DMS 273 treated with DMSO at 0.1 percent for 48 hours (cell line): ENCODE measurements around the gene ANO6.

Experiments
- DNase-seq: peaks from one replicate; lab custom pipeline; 2025; lab: John Stamatoyannopoulos, UW

Gene ANO6

GRCh38 chr12:45212064-45212463 is 3.8 kb upstream of the ANO6 start:
- DNase-seq = no peak

- no peak for DNase-seq
Measured at GRCh38 chr12:45213107-45213506, 2.8 kb upstream of the ANO6 start.

GRCh38 chr12:45214071-45214470 is 1.8 kb upstream of the ANO6 start:
- DNase-seq = no peak

DNA sequence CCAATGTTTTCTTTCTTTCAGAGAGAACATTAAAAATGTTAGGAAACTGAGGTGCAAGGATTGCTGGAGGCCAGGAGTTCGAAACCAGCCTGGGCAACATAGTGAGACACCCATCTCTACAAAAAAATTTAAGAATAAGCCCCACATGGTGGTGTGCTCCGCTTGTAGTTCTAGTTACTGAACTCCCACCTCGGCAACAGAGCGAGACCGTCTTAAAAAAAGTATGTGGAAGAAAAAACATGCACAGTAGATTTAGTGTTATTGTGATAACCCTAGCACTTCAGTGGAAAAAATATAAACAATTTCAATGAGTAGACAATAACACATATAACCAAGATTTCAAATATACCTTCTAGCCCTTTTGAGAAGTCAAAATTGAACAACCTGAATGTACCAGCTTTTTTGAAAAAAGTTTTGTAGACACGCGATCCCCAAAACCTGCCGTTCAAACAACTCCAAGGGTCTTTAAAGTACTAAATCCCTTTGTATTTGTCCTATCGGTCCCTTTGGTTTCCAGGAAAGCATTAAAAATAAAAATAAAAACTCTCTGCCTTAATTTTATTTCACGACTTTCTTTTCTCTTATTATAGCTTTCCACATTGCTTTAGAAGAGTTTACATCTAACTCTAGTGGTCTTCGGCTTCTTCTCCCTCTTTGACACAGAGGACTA is 1.0 kb upstream of the ANO6 start:
- no peak for DNase-seq

GRCh38 chr12:45216230-45216982 is 511 bp downstream of the ANO6 start:
- DNase-seq = no peak

GRCh38 chr12:45216983-45217485 is 1.1 kb downstream of the ANO6 start:
- DNase-seq = no peak

- no peak for DNase-seq
Measured at GRCh38 chr12:45217846-45218245, 2.0 kb downstream of the ANO6 start.

DNA sequence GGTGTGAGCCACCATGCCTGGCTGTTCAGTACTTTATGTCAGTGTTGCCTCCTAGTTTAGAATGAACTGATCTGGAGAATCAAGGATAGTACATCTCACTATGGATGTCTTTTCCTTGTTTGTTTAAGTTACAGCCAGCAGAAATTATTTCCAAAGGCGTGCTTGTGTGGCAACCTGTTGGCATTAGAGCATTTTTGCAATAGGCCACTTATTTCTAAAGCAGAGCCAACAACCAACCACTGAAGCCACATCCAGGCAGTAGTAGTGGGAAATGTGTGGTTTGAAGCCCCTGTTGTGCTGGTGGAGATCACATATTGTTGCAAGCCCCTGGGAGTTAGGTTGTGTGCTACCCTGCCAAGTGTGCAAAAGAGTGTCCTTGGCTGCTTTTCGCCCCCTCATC is 3.7 kb downstream of the ANO6 start:
- no peak for DNase-seq

GRCh38 chr12:45220363-45220931 is 4.6 kb downstream of the ANO6 start:
- DNase-seq = no peak

DNA sequence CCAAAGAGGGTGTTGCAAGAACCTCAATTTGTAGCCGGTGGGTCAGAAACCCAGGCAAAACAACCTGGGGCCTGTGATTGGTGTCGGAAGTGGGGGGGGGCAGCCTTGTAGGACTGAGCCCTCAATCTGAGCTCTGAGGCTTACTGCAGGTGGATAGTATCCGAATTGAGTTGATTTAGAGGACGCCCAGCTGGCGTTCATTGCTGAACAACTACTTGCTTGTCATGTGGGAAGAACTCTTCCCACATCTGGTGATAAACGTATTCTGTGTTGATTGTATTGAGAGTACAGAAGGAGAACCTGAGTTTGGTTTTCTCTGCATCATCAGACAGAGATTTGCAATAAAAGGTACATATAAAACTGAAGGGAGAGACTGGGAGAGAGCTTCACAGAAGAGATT is 5.1 kb downstream of the ANO6 start:
- DNase-seq = no peak

- DNase-seq = no peak
Measured at GRCh38 chr12:45223868-45224267, 8.0 kb downstream of the ANO6 start.

DNA sequence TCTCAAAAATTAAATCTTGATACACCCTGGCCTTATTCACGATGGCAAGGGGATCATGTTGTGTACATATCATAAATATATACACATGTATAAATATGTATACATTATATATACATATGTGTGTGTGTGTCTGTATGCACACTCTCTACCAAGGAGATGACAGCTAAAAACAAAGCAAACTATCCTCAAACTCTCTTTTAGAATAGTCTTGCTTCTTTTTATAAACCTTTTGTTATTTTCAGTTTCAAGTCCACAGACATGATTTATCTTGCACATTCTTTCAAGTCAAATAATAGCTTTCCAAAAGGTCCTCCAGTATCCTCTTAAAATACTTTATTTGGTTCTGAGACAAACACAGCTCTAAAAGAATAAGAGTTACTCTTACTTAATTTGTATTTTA is 8.4 kb downstream of the ANO6 start:
- DNase-seq = no peak

DNA sequence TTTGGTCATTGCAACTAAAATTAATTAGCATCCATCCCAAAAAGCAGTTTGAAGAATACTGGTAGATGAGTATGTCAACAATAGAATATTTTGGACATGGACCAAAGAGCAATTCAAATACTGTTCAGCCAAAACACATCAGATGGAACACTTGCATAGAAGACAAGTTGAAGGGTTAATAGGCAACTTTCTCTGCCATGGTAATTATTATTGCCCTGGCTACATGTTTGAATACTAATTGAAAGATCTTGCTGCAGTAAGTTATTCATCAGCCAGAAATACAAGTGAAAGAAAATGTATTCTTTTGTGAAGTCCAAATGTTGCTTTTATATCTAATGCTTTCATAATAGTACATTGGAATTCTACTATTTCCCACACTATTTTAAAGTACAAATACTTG is 10.1 kb downstream of the ANO6 start:
- DNase-seq = no peak

GRCh38 chr12:45227316-45228067 is 11.6 kb downstream of the ANO6 start:
- no peak for DNase-seq

DNA sequence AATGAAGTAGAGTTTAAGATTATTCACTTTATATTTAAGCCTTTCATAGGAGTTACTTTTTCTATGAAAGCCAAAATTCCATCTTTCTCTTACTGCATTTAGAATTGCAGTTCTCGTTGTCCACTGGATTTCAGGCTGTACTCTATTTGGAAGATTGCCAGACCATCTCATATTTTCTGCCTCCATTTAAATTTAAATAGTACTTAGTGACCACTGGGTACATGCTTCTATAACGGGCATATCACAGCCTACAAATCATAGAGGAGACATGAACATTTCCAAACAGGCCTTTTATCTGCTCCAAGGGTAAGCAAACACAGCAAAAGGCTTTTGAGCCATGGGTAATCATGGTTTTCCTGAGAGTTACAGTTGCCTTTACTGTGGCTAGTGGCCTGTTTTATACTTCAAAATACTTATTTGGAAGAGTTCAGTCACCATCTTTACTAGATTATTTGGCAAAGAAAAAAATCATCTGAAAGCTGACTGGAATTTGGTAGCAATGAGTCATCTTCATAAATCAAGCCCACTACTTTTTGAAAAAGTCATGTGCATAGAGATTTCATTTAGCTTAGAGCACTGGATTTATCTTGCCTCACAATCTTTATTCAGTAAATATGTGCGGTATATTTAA is 15.7 kb downstream of the ANO6 start:
- DNase-seq = no peak

- DNase-seq = no peak
Measured at GRCh38 chr12:45232146-45232755, 16.4 kb downstream of the ANO6 start.

DNA sequence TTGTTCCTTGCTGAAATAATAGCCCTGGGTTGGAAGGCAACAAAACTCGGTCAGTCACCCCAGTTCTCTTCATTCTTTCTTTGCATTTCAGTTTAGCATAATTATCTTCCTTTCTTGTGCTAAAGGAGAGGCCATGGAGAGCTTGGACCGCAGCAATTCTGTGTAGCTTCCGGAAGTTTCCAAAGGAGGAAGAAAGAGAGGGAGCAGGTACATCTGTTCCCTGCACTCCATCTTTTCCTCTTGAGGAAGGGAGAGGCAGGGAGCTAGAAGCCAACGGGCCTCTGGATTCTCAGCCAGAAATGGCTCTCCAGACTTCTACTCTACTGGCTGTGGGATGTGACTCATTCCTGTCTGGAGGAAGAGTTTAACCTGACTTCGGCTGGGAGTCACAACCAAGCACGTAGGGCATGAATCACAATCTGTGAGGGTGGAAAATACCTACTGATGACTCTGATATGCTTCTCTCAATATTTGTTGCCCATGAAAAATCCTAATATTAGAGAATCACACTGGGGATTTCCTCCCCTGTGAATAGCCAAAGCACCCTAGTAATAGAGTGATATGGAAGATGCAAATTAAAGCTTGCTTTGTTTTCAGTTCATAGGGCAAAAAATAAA is 17.0 kb downstream of the ANO6 start:
- no peak for DNase-seq

- no peak for DNase-seq
Measured at GRCh38 chr12:45234139-45234865, 18.4 kb downstream of the ANO6 start.

DNA sequence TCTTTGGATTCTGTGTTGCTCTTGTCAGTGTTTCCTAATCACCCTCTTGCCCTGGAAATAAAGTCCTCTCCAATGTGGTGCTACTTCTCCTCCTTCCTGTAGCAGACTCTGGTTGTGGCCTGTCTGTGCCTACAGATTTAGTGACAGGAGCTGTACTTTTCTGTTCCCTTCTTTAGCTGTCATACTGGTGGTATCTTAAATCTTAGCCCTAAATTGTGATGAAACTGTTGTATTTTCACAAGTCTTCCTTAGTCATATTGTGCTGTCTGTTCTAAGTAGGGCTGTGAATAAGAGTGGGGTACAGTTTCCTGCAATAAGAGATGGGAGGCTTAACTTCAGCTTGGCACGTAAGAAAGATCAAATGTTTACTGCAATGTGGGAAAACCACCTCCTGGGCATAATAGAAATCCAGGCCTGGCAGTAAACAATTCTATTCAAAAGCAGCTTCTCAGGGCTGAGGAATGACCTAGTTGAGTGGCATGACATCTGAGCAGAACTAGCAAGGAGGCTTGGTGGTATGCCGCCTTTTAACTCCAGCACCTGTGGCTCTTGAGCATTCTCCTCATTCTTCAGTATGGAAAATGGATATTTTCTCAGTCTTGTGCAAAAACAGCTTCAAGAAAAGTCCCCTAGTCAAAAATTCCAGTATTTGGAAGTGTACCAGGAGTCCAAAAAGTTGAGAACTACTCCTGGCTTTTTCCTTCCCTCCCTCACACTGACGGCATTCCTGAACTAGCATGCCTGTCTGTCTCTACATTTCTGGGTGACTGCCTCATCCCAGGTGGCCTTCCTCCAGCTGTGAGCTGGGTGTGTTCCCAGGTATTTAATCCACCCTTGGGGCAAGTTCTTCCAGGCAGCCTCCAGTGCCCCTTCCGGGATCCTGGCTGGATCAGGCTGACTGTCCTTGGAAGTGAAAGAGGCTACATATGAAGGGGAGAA is 19.5 kb downstream of the ANO6 start:
- no peak for DNase-seq
